Measurements from ENCODE around the gene FTSJ3. TPM values are rescaled to one million over a fixed set of nuclear protein-coding genes. Genes with fewer than 3 reads are reported as not detected.

FTSJ3 gene
- total and polyA plus RNA-seq, 2 of the 13 experiments (the other 11 are each of a cell fraction or from before 2014, with no cell fraction given) = 26.0 to 64.2 TPM

GRCh38 chr17:63773272-63774140, 54.0 kb downstream of the FTSJ3 start, which contains the start of gene CCDC47 (continued):
- TF ChIP-seq, protein P1, sequence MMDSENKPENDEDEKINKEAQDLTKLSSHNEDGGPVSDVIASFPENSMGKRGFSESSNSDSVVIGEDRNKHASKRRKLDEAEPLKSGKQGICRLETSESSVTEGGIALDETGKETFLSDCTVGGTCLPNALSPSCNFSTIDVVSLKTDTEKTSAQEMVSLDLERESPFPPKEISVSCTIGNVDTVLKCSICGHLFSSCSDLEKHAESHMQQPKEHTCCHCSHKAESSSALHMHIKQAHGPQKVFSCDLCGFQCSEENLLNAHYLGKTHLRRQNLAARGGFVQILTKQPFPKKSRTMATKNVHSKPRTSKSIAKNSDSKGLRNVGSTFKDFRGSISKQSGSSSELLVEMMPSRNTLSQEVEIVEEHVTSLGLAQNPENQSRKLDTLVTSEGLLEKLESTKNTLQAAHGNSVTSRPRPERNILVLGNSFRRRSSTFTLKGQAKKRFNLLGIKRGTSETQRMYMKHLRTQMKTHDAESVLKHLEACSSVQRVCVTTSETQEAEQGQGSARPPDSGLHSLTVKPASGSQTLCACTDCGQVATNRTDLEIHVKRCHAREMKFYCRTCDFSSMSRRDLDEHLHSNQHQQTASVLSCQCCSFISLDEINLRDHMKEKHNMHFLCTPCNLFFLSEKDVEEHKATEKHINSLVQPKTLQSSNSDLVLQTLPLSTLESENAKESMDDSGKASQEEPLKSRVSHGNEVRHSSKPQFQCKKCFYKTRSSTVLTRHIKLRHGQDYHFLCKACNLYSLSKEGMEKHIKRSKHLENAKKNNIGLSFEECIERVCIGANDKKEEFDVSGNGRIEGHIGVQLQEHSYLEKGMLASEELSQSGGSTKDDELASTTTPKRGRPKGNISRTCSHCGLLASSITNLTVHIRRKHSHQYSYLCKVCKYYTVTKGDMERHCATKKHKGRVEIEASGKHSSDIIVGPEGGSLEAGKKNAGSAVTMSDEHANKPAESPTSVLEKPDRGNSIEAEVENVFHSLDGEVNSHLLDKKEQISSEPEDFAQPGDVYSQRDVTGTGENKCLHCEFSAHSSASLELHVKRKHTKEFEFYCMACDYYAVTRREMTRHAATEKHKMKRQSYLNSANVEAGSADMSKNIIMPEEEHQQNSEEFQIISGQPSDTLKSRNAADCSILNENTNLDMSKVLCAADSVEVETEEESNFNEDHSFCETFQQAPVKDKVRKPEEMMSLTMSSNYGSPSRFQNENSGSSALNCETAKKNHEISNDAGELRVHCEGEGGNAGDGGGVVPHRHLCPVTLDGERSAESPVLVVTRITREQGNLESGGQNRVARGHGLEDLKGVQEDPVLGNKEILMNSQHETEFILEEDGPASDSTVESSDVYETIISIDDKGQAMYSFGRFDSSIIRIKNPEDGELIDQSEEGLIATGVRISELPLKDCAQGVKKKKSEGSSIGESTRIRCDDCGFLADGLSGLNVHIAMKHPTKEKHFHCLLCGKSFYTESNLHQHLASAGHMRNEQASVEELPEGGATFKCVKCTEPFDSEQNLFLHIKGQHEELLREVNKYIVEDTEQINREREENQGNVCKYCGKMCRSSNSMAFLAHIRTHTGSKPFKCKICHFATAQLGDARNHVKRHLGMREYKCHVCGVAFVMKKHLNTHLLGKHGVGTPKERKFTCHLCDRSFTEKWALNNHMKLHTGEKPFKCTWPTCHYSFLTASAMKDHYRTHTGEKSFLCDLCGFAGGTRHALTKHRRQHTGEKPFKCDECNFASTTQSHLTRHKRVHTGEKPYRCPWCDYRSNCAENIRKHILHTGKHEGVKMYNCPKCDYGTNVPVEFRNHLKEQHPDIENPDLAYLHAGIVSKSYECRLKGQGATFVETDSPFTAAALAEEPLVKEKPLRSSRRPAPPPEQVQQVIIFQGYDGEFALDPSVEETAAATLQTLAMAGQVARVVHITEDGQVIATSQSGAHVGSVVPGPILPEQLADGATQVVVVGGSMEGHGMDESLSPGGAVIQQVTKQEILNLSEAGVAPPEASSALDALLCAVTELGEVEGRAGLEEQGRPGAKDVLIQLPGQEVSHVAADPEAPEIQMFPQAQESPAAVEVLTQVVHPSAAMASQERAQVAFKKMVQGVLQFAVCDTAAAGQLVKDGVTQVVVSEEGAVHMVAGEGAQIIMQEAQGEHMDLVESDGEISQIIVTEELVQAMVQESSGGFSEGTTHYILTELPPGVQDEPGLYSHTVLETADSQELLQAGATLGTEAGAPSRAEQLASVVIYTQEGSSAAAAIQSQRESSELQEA (CRISPR knock-in tag; IDR thresholded peaks at IDR 0.05; ENCODE audit: not compliant biosample characterization) = peak; percentile 31
- TF ChIP-seq ZNF879 (CRISPR knock-in tag; IDR thresholded peaks at IDR 0.05) = peak; percentile 88; the same call in 1 of the 2 replicates
- TF ChIP-seq ARNT (IDR thresholded peaks at IDR 0.05) = no peak
- no peak for TF ChIP-seq RFX1 (IDR thresholded peaks at IDR 0.05)
- peak; percentile 72; the same call in 1 of the 2 replicates for TF ChIP-seq ZKSCAN1 (IDR thresholded peaks at IDR 0.05; ENCODE audit: low read length)
- peak; percentile 79; the same call in 1 of the 2 replicates for TF ChIP-seq ZNF619 (CRISPR knock-in tag; IDR thresholded peaks at IDR 0.05)
- peak; percentile 66; the same call in 1 of the 2 replicates for TF ChIP-seq PCBP1 (IDR thresholded peaks at IDR 0.05; ENCODE audit: borderline replicate concordance, low read depth, low read length)
- TF ChIP-seq SP1 (IDR thresholded peaks at IDR 0.05) = no peak
- TF ChIP-seq SP1 (CRISPR knock-in tag; IDR thresholded peaks at IDR 0.05) = peak; percentile 70
- peak; percentile 72 for TF ChIP-seq NFYB (CRISPR knock-in tag; IDR thresholded peaks at IDR 0.05)
- no peak for TF ChIP-seq PLSCR1 (CRISPR knock-in tag; IDR thresholded peaks at IDR 0.05; ENCODE audit: borderline replicate concordance)
- TF ChIP-seq ZMAT3 (CRISPR knock-in tag; conservative IDR thresholded peaks at IDR 0.05) = peak; percentile 99
- TF ChIP-seq PAXIP1 (CRISPR knock-in tag; conservative IDR thresholded peaks at IDR 0.05) = peak; percentile 78
- TF ChIP-seq ZIK1 (CRISPR knock-in tag; IDR thresholded peaks at IDR 0.05; ENCODE audit: borderline replicate concordance, low read depth) = peak; percentile 41; the same call in 1 of the 2 replicates
- TF ChIP-seq SOX6 (IDR thresholded peaks at IDR 0.05) = no peak
- TF ChIP-seq SOX6 (CRISPR knock-in tag; IDR thresholded peaks at IDR 0.05) = peak; percentile 84
- TF ChIP-seq ZNF883 (CRISPR knock-in tag; IDR thresholded peaks at IDR 0.05; ENCODE audit: not compliant biosample characterization) = peak; percentile 79
- 0 out of 2 replicates have a peak, but pooled peaks have one; percentile 67 for TF ChIP-seq NR2F2 (IDR thresholded peaks at IDR 0.05; ENCODE audit: borderline replicate concordance, low read depth)

Data from HepG2 (cell line).